ENCODE measurements around the gene PEX26. TPM values are rescaled to one million over a fixed set of nuclear protein-coding genes. Genes with fewer than 3 reads are reported as not detected.
"Not testable (repeated sequence)": the region's sequence is repeated elsewhere in the genome, so short reads cannot be mapped to it uniquely, and the experiment has no call there.

The PEX26 gene
- total and polyA plus RNA-seq, 2 experiments from 2014 or later, result 5.4 to 45.5 TPM

DNA sequence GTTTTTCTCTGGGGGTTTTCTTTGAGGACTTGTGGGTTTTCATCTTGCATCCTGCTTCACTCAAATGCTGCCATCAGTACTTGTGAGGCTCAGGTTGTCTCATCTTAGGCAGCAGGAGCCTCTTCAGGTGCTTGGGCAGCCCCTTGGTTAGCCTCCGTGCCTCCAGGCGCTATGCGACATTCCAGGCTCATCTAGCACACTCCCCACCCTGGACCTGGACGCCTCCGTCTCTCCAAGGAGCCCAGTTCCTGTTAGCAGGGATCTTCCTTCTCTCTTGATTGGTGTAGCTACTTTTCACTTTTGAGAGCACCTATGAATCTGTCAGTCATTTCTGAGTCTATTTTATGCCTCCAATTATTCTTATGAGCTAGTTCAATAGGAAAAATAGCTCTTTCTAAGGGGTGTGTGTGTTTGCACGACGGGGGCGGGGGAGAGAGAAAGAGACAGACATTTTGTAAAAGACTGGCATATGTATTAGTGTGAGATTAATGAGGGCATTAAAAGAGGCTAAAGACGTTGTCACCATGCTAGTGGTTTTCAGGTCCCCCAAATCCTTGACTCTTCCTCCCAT lies 40.6 kb downstream of the PEX26 start:
- no peak for DNase-seq (ENCODE audit: low read depth in 1 of 2, low spot score in 1 of 2)
- Histone ChIP-seq H3K27ac (no peak overlapping the region), H3K27me3 (no peaks in the 10 kb centered on the region), H3K4me3 (no peak overlapping the region), H3K36me3 (no peaks in the 10 kb centered on the region), H3K9me3 (ENCODE audit: low read depth) (no peaks in the 10 kb centered on the region), H3K4me1 (ENCODE audit: low read depth) (no peaks in the 10 kb centered on the region)
- TF ChIP-seq, protein P1, sequence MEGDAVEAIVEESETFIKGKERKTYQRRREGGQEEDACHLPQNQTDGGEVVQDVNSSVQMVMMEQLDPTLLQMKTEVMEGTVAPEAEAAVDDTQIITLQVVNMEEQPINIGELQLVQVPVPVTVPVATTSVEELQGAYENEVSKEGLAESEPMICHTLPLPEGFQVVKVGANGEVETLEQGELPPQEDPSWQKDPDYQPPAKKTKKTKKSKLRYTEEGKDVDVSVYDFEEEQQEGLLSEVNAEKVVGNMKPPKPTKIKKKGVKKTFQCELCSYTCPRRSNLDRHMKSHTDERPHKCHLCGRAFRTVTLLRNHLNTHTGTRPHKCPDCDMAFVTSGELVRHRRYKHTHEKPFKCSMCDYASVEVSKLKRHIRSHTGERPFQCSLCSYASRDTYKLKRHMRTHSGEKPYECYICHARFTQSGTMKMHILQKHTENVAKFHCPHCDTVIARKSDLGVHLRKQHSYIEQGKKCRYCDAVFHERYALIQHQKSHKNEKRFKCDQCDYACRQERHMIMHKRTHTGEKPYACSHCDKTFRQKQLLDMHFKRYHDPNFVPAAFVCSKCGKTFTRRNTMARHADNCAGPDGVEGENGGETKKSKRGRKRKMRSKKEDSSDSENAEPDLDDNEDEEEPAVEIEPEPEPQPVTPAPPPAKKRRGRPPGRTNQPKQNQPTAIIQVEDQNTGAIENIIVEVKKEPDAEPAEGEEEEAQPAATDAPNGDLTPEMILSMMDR (IDR thresholded peaks at IDR 0.05; ENCODE audit: low read depth, low read length), result no peak

DNA sequence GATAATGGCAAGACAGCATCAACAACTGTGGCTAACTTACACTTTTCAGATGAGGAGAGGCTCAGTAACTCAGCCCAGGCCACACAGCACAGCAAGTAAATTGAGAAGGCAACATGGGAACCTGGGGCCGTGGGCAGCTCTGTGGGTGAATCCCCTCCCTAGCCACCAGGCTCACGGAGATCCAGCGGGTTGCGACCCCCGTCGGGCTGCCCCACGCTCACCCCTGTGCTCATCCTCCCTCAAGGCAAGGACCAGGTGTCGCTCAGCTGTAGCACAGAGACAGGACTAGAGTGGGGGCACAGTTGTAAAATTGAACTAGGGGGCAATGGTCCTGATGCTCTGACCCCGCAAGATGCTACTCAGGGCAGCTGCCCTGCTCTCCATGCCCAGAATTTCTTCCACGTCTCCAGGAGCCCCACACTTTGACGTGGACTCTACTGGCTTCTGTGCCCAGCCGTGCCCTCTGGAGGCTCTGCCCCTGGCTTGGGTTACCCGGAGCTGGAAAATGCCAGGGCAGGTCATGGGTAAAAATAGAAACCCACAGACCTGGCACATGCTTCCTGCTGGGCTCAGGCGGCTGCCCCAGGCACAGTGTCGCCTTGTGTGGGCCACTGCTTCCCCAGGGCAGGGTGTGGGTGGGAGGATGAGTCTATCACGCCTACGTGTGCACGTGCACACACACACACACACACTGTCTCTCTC lies 41.8 kb downstream of the PEX26 start:
- Histone ChIP-seq H3K9me3 (ENCODE audit: low read depth) (no peaks in the 10 kb centered on the region), H3K27me3 (no peaks in the 10 kb centered on the region), H3K36me3 (no peaks in the 10 kb centered on the region), H3K4me3 (no peak overlapping the region), H3K27ac (no peak overlapping the region), H3K4me1 (ENCODE audit: low read depth) (no peaks in the 10 kb centered on the region)
- TF ChIP-seq, protein P1 (IDR thresholded peaks at IDR 0.05; ENCODE audit: low read depth, low read length), result no peak
- DNase-seq (ENCODE audit: low read depth in 1 of 2, low spot score in 1 of 2), result no peak

DNA sequence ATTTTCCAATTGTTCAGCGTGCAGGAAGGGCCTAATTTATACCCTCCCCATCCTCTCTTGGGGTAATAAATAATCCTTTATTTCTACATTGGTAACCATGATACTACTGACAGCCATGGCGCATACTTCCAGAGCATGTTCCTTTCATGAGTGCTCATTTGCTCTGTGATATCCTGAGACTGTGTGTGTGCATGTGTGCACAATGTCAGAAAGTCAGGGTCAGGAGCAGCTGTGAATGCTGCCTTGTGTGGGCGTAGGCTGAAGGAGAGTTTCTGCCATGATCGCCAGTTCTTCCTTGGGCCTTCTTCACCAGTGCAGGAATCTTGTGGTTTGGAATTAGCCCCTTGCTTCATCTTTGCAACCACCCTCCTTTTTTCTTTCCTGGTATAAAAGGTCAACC lies 43.1 kb downstream of the PEX26 start:
- Histone ChIP-seq H3K9me3 (ENCODE audit: low read depth) (no peaks in the 10 kb centered on the region), H3K27ac (no peak overlapping the region), H3K4me1 (ENCODE audit: low read depth) (no peaks in the 10 kb centered on the region), H3K36me3 (no peaks in the 10 kb centered on the region), H3K4me3 (no peak overlapping the region), H3K27me3 (no peaks in the 10 kb centered on the region)
- TF ChIP-seq, protein P1 (IDR thresholded peaks at IDR 0.05; ENCODE audit: low read depth, low read length), result no peak
- DNase-seq (ENCODE audit: low read depth in 1 of 2, low spot score in 1 of 2), result no peak

DNA sequence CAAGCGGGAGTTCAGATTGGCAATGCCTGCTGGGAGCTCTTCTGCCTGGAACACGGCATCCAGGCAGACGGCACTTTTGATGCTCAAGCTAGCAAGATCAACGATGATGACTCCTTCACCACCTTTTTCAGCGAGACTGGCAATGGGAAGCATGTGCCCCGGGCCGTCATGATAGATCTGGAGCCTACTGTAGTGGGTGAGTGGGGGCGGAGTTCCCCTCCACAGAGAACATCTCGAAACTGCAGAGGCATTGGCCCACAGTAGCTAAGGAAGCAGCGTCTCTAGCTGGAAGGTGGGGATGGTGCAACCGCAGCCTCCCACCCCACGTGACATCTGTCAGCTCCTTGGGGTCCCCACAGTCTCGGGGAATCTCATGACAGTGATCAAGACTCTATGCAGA lies 43.7 kb downstream of the PEX26 start:
- H3K9me3 ChIP-seq (ENCODE audit: low read depth), result no peaks in the 10 kb centered on the region

DNA sequence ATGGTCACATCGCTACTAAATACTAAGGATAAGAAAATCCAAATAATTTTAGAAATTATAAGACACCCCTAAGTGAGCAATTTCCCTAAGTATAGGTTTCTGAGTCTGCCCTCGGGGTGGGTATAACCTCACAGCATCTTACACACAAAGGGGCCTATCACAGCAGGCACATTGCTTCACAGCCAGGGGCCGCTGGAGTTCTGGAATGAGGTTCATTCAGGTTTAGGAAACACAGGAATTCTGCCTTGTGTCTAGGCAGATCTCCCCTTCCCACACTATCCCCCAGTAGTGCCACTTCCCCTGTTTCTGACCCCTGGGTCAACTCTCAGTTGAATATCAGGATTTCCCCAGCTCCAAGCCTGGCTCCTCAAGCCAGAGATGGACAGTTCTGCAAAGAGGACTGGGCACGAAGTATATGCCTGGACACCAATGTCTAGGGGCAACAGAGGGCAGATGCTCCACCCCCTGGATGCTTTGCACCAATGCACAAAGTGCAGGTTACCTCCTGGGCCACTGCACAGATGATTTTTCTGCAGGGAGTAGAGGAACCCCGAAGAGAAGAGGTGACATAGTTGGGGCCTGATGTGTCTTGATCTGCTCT lies 44.3 kb downstream of the PEX26 start:
- Histone ChIP-seq H3K36me3 (no peaks in the 10 kb centered on the region), H3K4me3 (no peak overlapping the region), H3K27me3 (no peaks in the 10 kb centered on the region), H3K27ac (no peak overlapping the region), H3K9me3 (ENCODE audit: low read depth) (no peaks in the 10 kb centered on the region), H3K4me1 (ENCODE audit: low read depth) (no peaks in the 10 kb centered on the region)
- no peak for DNase-seq (ENCODE audit: low read depth in 1 of 2, low spot score in 1 of 2)
- TF ChIP-seq, protein P1 (IDR thresholded peaks at IDR 0.05; ENCODE audit: low read depth, low read length), result peak; percentile 3

More for the DNA sequence above, 43.7 kb downstream of the PEX26 start:
- TF ChIP-seq, protein P1 (IDR thresholded peaks at IDR 0.05; ENCODE audit: low read depth, low read length), result no peak
- Histone ChIP-seq H3K36me3 (no peaks in the 10 kb centered on the region), H3K27me3 (no peaks in the 10 kb centered on the region), H3K4me1 (ENCODE audit: low read depth) (no peaks in the 10 kb centered on the region), H3K27ac (no peak overlapping the region), H3K4me3 (no peak overlapping the region)
- no peak for DNase-seq (ENCODE audit: low read depth in 1 of 2, low spot score in 1 of 2)

DNA sequence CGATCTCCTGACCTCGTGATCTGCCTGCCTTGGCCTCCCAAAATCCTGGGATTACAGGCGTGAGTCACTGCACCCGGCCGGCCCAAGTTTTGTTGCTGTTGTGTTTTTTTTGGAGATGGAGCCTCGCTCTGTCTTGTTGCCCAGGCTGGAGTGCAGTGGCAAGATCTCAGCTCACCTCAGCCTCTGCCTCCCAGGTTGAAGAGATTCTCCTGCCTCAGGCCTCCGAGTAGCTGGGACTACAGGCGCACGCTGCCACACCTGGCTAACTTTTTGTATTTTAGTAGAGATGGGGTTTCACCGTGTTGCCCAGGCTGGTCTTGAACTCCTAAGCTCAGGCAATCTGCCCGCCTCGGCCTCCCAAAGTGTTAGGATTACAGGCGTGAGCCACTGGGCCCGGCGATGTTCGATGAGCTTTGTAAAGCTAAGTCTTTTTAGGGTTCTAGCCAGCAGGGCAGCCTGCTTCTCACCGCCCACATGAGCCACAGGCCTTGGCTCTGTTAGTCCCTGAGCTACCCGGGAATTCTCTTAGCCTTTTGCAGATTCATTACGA lies 45.8 kb downstream of the PEX26 start:
- DNase-seq (ENCODE audit: low read depth in 1 of 2, low spot score in 1 of 2); H3K27ac ChIP-seq; H3K36me3 ChIP-seq; H3K9me3 ChIP-seq (ENCODE audit: low read depth); H3K27me3 ChIP-seq; H3K4me1 ChIP-seq (ENCODE audit: low read depth); H3K4me3 ChIP-seq: not testable (repeated sequence)

Data from cardiac muscle cell (in vitro differentiated cells and primary cell).